Measurements from ENCODE around the gene CLEC7A.

GRCh38 chr12:10131111-10131690 lies 1.2 kb upstream of the CLEC7A start:
- TF ChIP-seq RAD21 (conservative IDR thresholded peaks at IDR 0.05 in 1 of 2, IDR thresholded peaks at IDR 0.05 in 1 of 2), result no peak
- TF ChIP-seq CTCF (IDR thresholded peaks at IDR 0.05), result no peak
